GM12878 (cell line): ENCODE results near the gene ATP13A4. TPM values are rescaled to one million over a fixed set of nuclear protein-coding genes. Genes with fewer than 3 reads are reported as not detected.

Experiments
- ATAC-seq: fragments of 200-7000 bp; cut with Tn5 transposase; 3 replicates; pipeline ENCODE4 v1.9.1; 2020; ENCODE audit warnings: mild to moderate bottlenecking, moderate library complexity
- BruUV-seq: library from RNA; stranded (reverse); fragments of 400-500 nt; replicated peaks from 2 replicates; lab custom pipeline; 2021; lab: Mats Ljungman, UMichigan
- CTCF ChIA-PET: fragments of 300-600 bp; sonication (Branson Sonifier 250); formaldehyde crosslinking; extraction: SDS; loops from one replicate; lab custom pipeline; 2021; ENCODE audit warnings: inconsistent platforms; lab: Yijun Ruan, JAX
- POLR2A ChIA-PET: fragments of 350-600 bp; formaldehyde crosslinking; extraction: SDS; loops from one replicate; lab custom pipeline; 2021; ENCODE audit warnings: inconsistent platforms; lab: Charles Lee
- RAD21 ChIA-PET: fragments of 300-600 bp; sonication (Branson Sonifier 250); formaldehyde crosslinking; loops from one replicate; lab custom pipeline; 2023; ENCODE audit warnings: antibody characterized with exemption; ENCODE audit not compliant: unreplicated experiment; lab: Charles Lee
- SMC1A ChIA-PET: fragments of 300-600 bp; sonication (Branson Sonifier 250); formaldehyde crosslinking; loops from one replicate; lab custom pipeline; 2023; ENCODE audit not compliant: unreplicated experiment, uncharacterized antibody; lab: Charles Lee
- DNase-seq: peaks from one replicate; pipeline ENCODE4 v3.0.0-alpha.2; 2011; ENCODE audit warnings: low read depth, low spot score
- FAIRE-seq: peaks from 3 replicates; lab custom pipeline; 2011; peaks lifted over from hg19 to GRCh38; lab: Jason Lieb, UNC
- H2AFZ ChIP-seq: 2 replicates; pipeline ENCODE4 v1.6.0; 2011; ENCODE audit warnings: low read depth, low read length, control low read depth; ENCODE audit not compliant: control insufficient read depth
- H3K27ac ChIP-seq: 2 replicates; pipeline ENCODE4 v1.5.1; 2011; ENCODE audit warnings: control low read depth; ENCODE audit not compliant: control insufficient read depth, insufficient read depth
- H3K27me3 ChIP-seq, 2 experiments: replicated peaks in 1 of 2; 2 replicates each; pipeline versions ENCODE4 v1.6.0 to v1.6.1; 2011; ENCODE audit warnings: low read length in 1 of 2; ENCODE audit not compliant: control insufficient read depth in 2 of 2, insufficient read depth in 2 of 2
- H3K36me3 ChIP-seq, 2 experiments: 2 replicates each; pipeline ENCODE4 v1.5.1; 2011; ENCODE audit warnings: low read length in 1 of 2; ENCODE audit not compliant: control insufficient read depth in 2 of 2, insufficient read depth in 2 of 2
- H3K4me1 ChIP-seq: 2 replicates; pipeline ENCODE4 v1.6.1; 2011; ENCODE audit warnings: mild to moderate bottlenecking, low read length, moderate library complexity, mixed read lengths; ENCODE audit not compliant: control insufficient read depth, insufficient read depth
- H3K4me2 ChIP-seq: 2 replicates; pipeline ENCODE4 v1.6.0; 2011; ENCODE audit warnings: control low read depth; ENCODE audit not compliant: control insufficient read depth, insufficient read depth
- H3K4me3 ChIP-seq: fragments of 200-600 bp; sonication (generic); 2 replicates; pipeline ENCODE4 v1.5.1; 2016
- H3K79me2 ChIP-seq: 2 replicates; pipeline ENCODE4 v1.6.0; 2011; ENCODE audit warnings: low read length; ENCODE audit not compliant: control insufficient read depth, insufficient read depth
- H3K9ac ChIP-seq: 2 replicates; pipeline ENCODE4 v1.8.0; 2011; ENCODE audit warnings: low read length, control low read depth, mixed read lengths; ENCODE audit not compliant: control insufficient read depth, insufficient read depth
- H3K9me3 ChIP-seq: replicated peaks from 3 replicates; pipeline ENCODE4 v1.5.1; 2011; ENCODE audit warnings: mild to moderate bottlenecking, low read length; ENCODE audit not compliant: control insufficient read depth, insufficient read depth
- H4K20me1 ChIP-seq: 2 replicates; pipeline ENCODE4 v1.6.0; 2011; ENCODE audit not compliant: control insufficient read depth, insufficient read depth
- BCL3 ChIP-seq: IDR thresholded peaks from 2 replicates; pipeline ENCODE4 v1.6.1; 2011; ENCODE audit warnings: borderline replicate concordance, low read depth, mild to moderate bottlenecking, moderate library complexity, low read length; ENCODE audit not compliant: insufficient read depth, poor library complexity, severe bottlenecking
- CEBPB ChIP-seq, 2 experiments: fragments of 150-350 bp in 1 of 2; IDR thresholded peaks; 2 replicates each; pipeline ENCODE4 v1.6.1; 2012 to 2014; ENCODE audit warnings: low read depth in 2 of 2, low read length in 2 of 2, borderline replicate concordance in 1 of 2, inconsistent platforms in 1 of 2
- FOXK2 ChIP-seq: fragments of 450-650 bp; IDR thresholded peaks from 2 replicates; pipeline ENCODE4 v1.6.1; 2017; ENCODE audit warnings: mild to moderate bottlenecking, moderate library complexity
- HSF1 ChIP-seq: fragments of 150-350 bp; IDR thresholded peaks from 2 replicates; pipeline ENCODE4 v1.6.1; 2014; ENCODE audit warnings: mild to moderate bottlenecking, low read depth, low read length
- IKZF2 ChIP-seq, 2 experiments: fragments of 450-650 bp; IDR thresholded peaks; 2 replicates each; pipeline ENCODE4 v1.6.1; 2017; ENCODE audit warnings: mild to moderate bottlenecking in 2 of 2, moderate library complexity in 2 of 2
- KAT2A ChIP-seq: conservative IDR thresholded peaks from 2 replicates; pipeline ENCODE4 v1.6.1; 2011; ENCODE audit warnings: low read depth, low read length; ENCODE audit not compliant: control insufficient read depth
- KDM1A ChIP-seq: fragments of 200-600 bp; sonication (generic); IDR thresholded peaks from 2 replicates; pipeline ENCODE4 v1.6.1; 2016; ENCODE audit warnings: borderline replicate concordance
- MTA3 ChIP-seq: IDR thresholded peaks from 2 replicates; pipeline ENCODE4 v1.6.1; 2012; ENCODE audit warnings: low read length, inconsistent platforms, borderline replicate concordance
- SKIL ChIP-seq: fragments of 450-650 bp; IDR thresholded peaks from 2 replicates; pipeline ENCODE4 v1.6.1; 2017; ENCODE audit warnings: mild to moderate bottlenecking, low read depth, inconsistent platforms; ENCODE audit not compliant: poor library complexity, severe bottlenecking
- ZZZ3 ChIP-seq: IDR thresholded peaks from 2 replicates; pipeline ENCODE4 v1.6.1; 2011; ENCODE audit warnings: low read depth; ENCODE audit not compliant: control insufficient read depth, insufficient read length
- WGBS: methylation state at CpG from one replicate; pipeline ENCODE4 v1.1.6; 2016; ENCODE audit warnings: low lambda C conversion rate; ENCODE audit not compliant: insufficient replicate concordance, insufficient coverage; ENCODE audit errors: missing lambda C conversion rate; 5-methylcytosine and 5-hydroxymethylcytosine counted together
- in situ Hi-C: fragments of 300-500 bp; cut with MboI; formaldehyde crosslinking; loops from 9 replicates; pipeline ENCODE4 v1.14.3; 2018; ENCODE audit warnings: mixed read lengths
- intact Hi-C: fragments of 100-400 bp; cut with micrococcal nuclease; formaldehyde crosslinking; loops from one replicate; pipeline ENCODE4 v1.14.2; 2022; ENCODE audit not compliant: unreplicated experiment
- polyA plus RNA-seq, 11 experiments: library from polyadenylated mRNA; depleted of rRNA in 4 of 11; unstranded in 6 of 11; stranded (reverse) in 5 of 11; fragments of >200 nt; fragmentation: Nextera tagmentation in 4 of 11; fragmentation: Illumina TruSeq in 1 of 11; extraction: Ambion mirVana in 4 of 11; extraction: Trizol in 1 of 11; gene quantifications; 1 replicate in 1 of 11; 2 replicates in 10 of 11; pipeline versions ENCODE4 v1.2.1 to v1.2.3, GENCODE V29; 2011 to 2016; ENCODE audit warnings: inconsistent platforms in 2 of 11, missing spikeins in 2 of 11, low read depth in 1 of 11
- total RNA-seq, 4 experiments: library from RNA; depleted of rRNA in 3 of 4; stranded (reverse); fragments of >200 nt in 3 of 4; fragmentation: Illumina TruSeq in 1 of 4; extraction: Trizol in 1 of 4; gene quantifications; 2 replicates each; pipeline versions ENCODE4 v1.2.1 to v1.2.3, GENCODE V29; 2013 to 2021

ATP13A4 gene
- total and polyA plus RNA-seq, 10 of the 15 experiments (the other 5 are each of a cell fraction or from before 2014, with no cell fraction given), result 0.29 to 1.7 (median 1.0) TPM; not detected in 1

- TF ChIP-seq BCL3 (no peak), HSF1 (no peak), MTA3 (no peak), FOXK2 (no peak)
Observed at GRCh38 chr3:193515966-193516365, 38.7 kb downstream of the ATP13A4 start (continued).

- Histone ChIP-seq H2AFZ (no peak overlapping the region), H3K9me3 (no peaks in the 10 kb centered on the region), H3K79me2 (no peaks in the 10 kb centered on the region), H3K27ac (no peak overlapping the region), H4K20me1 (no peaks in the 10 kb centered on the region), H3K4me1 (no peaks in the 10 kb centered on the region), H3K36me3 (no peaks in the 10 kb centered on the region), H3K27me3 (peaks cover 0 to 3% of the 10 kb centered on the region in 2 experiments; a peak in 1 of 4 replicates), H3K4me2 (no peak overlapping the region), H3K4me3 (no peak overlapping the region), H3K9ac (no peak overlapping the region)
- DNase-seq (no peak), ATAC-seq (no peak), FAIRE-seq (no peak)
- no peak for TF ChIP-seq ZZZ3
- no peak for TF ChIP-seq IKZF2 (IDR thresholded peaks at IDR 0.05)
- no peak for TF ChIP-seq SKIL
- no peak for TF ChIP-seq KAT2A
- no peak for TF ChIP-seq KDM1A
- TF ChIP-seq CEBPB (IDR thresholded peaks at IDR 0.05; ENCODE audit: borderline replicate concordance in 1 of 2, low read depth in 2 of 2, low read length in 2 of 2), result no peak
- ChIA-PET RAD21 (no interaction called here), SMC1A (no interaction called here), POLR2A (no interaction called here), CTCF (no interaction called here)
- BruUV-seq, result no TSS peak
- WGBS, result 53% methylated on average over 12 of the region's 12 CpGs
- intact Hi-C loops, result no loop called here
- in situ Hi-C loops, result no loop called here
Observed at GRCh38 chr3:193510154-193510553, 44.5 kb downstream of the ATP13A4 start.
